IMR-90 (cell line): ENCODE data around the gene RETREG1. TPM values are rescaled to one million over a fixed set of nuclear protein-coding genes. Genes with fewer than 3 reads are reported as not detected.

Experiments used
- ATAC-seq: fragments of 200-7000 bp; cut with Tn5 transposase; 2 replicates; pipeline ENCODE4 v1.9.1; 2020; ENCODE audit warnings: low read depth, mild to moderate bottlenecking, moderate library complexity
- BruUV-seq: library from RNA; stranded (reverse); fragments of 400-500 nt; replicated peaks from 2 replicates; lab custom pipeline; 2021; lab: Mats Ljungman, UMichigan
- CTCF ChIA-PET: fragments of 300-600 bp; formaldehyde crosslinking; extraction: SDS; loops from one replicate; lab custom pipeline; 2021; ENCODE audit warnings: antibody characterized with exemption; lab: Yijun Ruan, JAX
- POLR2A ChIA-PET: fragments of 300-600 bp; sonication (Branson Sonifier 250); formaldehyde crosslinking; loops from one replicate; lab custom pipeline; 2022; ENCODE audit warnings: antibody characterized with exemption; ENCODE audit not compliant: unreplicated experiment; lab: Charles Lee
- DNase-seq: peaks from one replicate; pipeline ENCODE4 v3.0.0; 2013
- H2AFZ ChIP-seq: replicated peaks from 2 replicates; pipeline ENCODE3; 2013; ENCODE audit warnings: low read length, mild to moderate bottlenecking; ENCODE audit not compliant: poor library complexity
- H2AK5ac ChIP-seq: 2 replicates; pipeline ENCODE4 v1.6.1; 2013; ENCODE audit warnings: low read depth, low read length, inconsistent platforms
- H2AK9ac ChIP-seq: replicated peaks from 2 replicates; pipeline ENCODE3; 2013; ENCODE audit warnings: mild to moderate bottlenecking, low read depth, low read length, moderate library complexity; ENCODE audit not compliant: poor library complexity
- H2BK120ac ChIP-seq: 2 replicates; pipeline ENCODE4 v1.6.1; 2013; ENCODE audit warnings: low read depth, low read length, inconsistent platforms
- H2BK15ac ChIP-seq: 3 replicates; pipeline ENCODE4 v1.6.1; 2013; ENCODE audit warnings: low read depth, low read length, inconsistent platforms
- H2BK20ac ChIP-seq: 2 replicates; pipeline ENCODE4 v1.6.1; 2013; ENCODE audit warnings: low read depth, mild to moderate bottlenecking, inconsistent platforms, low read length, moderate library complexity
- H2BK5ac ChIP-seq: 2 replicates; pipeline ENCODE4 v1.6.1; 2013; ENCODE audit warnings: mild to moderate bottlenecking, low read depth, low read length, inconsistent platforms; ENCODE audit not compliant: poor library complexity, severe bottlenecking
- H3K14ac ChIP-seq: replicated peaks from 2 replicates; pipeline ENCODE4 v1.6.1; 2013; ENCODE audit warnings: low read depth, low read length, inconsistent platforms
- H3K18ac ChIP-seq: 2 replicates; pipeline ENCODE4 v1.6.1; 2013; ENCODE audit warnings: low read depth, low read length, control low read depth
- H3K23ac ChIP-seq: 2 replicates; pipeline ENCODE4 v1.6.1; 2013; ENCODE audit warnings: low read depth, low read length, inconsistent platforms
- H3K27ac ChIP-seq: 2 replicates; pipeline ENCODE4 v1.5.1; 2013; ENCODE audit warnings: mild to moderate bottlenecking, control low read depth, low read length; ENCODE audit not compliant: insufficient read depth
- H3K27me3 ChIP-seq: 2 replicates; pipeline ENCODE4 v1.6.1; 2013; ENCODE audit warnings: low read length; ENCODE audit not compliant: control insufficient read depth, insufficient read depth
- H3K36me3 ChIP-seq: 2 replicates; pipeline ENCODE4 v1.6.1; 2013; ENCODE audit warnings: low read length, mixed read lengths; ENCODE audit not compliant: control insufficient read depth, insufficient read depth
- H3K4ac ChIP-seq: 2 replicates; pipeline ENCODE4 v1.6.1; 2013; ENCODE audit warnings: low read depth, low read length, inconsistent platforms
- H3K4me1 ChIP-seq: 2 replicates; pipeline ENCODE4 v1.6.1; 2013; ENCODE audit warnings: low read length, mixed read lengths; ENCODE audit not compliant: control insufficient read depth, insufficient read depth
- H3K4me2 ChIP-seq: 2 replicates; pipeline ENCODE4 v1.6.1; 2013; ENCODE audit warnings: low read depth, mild to moderate bottlenecking, control low read depth, low read length, moderate library complexity
- H3K4me3 ChIP-seq: 2 replicates; pipeline ENCODE4 v1.5.1; 2013; ENCODE audit warnings: low read depth, mild to moderate bottlenecking, control low read depth, low read length, moderate library complexity; ENCODE audit not compliant: insufficient read depth
- H3K56ac ChIP-seq: 2 replicates; pipeline ENCODE4 v1.6.1; 2013; ENCODE audit warnings: low read length, inconsistent platforms; ENCODE audit not compliant: insufficient read depth; ENCODE audit errors: extremely low read depth
- H3K79me1 ChIP-seq, 2 experiments: 2 replicates each; pipeline ENCODE4 v1.6.1; 2013; ENCODE audit warnings: low read length in 2 of 2, inconsistent platforms in 1 of 2, low read depth in 1 of 2
- H3K9ac ChIP-seq: 2 replicates; pipeline ENCODE4 v1.6.1; 2013; ENCODE audit warnings: low read depth, low read length, control low read depth
- H3K9me1 ChIP-seq: 2 replicates; pipeline ENCODE4 v1.6.1; 2013; ENCODE audit warnings: low read length, inconsistent platforms; ENCODE audit not compliant: insufficient read depth
- H3K9me3 ChIP-seq: 2 replicates; pipeline ENCODE4 v1.6.1; 2013; ENCODE audit warnings: low read length; ENCODE audit not compliant: control insufficient read depth, insufficient read depth
- H4K20me1 ChIP-seq: 2 replicates; pipeline ENCODE4 v1.6.1; 2013; ENCODE audit warnings: low read length, inconsistent platforms; ENCODE audit not compliant: insufficient read depth
- H4K5ac ChIP-seq: 2 replicates; pipeline ENCODE4 v1.6.1; 2013; ENCODE audit warnings: mild to moderate bottlenecking, low read depth, low read length, control low read depth
- H4K8ac ChIP-seq, 2 experiments: 2 replicates each; pipeline ENCODE4 v1.6.1; 2013; ENCODE audit warnings: low read depth in 2 of 2, low read length in 2 of 2, control low read depth in 1 of 2, inconsistent platforms in 1 of 2
- H4K91ac ChIP-seq: 2 replicates; pipeline ENCODE4 v1.6.1; 2013; ENCODE audit warnings: low read depth, low read length, inconsistent platforms; ENCODE audit not compliant: insufficient read depth
- MAFK ChIP-seq: IDR thresholded peaks from 2 replicates; pipeline ENCODE4 v1.6.1; 2012; ENCODE audit warnings: low read depth, low read length, improper control_type of control experiment
- RFX5 ChIP-seq: IDR thresholded peaks from 2 replicates; pipeline ENCODE4 v1.8.0; 2012; ENCODE audit warnings: low read depth, mild to moderate bottlenecking, low read length, moderate library complexity
- WGBS, 2 experiments: methylation state at CpG; one replicate each; pipeline versions ENCODE4 v1.1.5 to v1.1.7; 2013; ENCODE audit warnings: missing lambda C conversion rate in 2 of 2; ENCODE audit not compliant: insufficient read length in 1 of 2; ENCODE audit errors: extremely low coverage in 2 of 2; 5-methylcytosine and 5-hydroxymethylcytosine counted together
- dilution Hi-C: fragments of 300-500 bp; cut with HindIII; formaldehyde crosslinking; loops from one replicate; pipeline ENCODE4 v1.14.3; 2018; ENCODE audit warnings: low sequenced_read_pairs; ENCODE audit not compliant: unreplicated experiment
- in situ Hi-C: fragments of 300-500 bp; cut with MboI; formaldehyde crosslinking; loops from 3 replicates; pipeline ENCODE4 v1.14.3; 2019; ENCODE audit warnings: low sequenced_read_pairs, inconsistent platforms, mixed read lengths
- intact Hi-C: fragments of 100-400 bp; cut with micrococcal nuclease; formaldehyde crosslinking; loops from 2 replicates; pipeline ENCODE4 v1.10.0; 2022
- polyA plus RNA-seq, 3 experiments: library from polyadenylated mRNA; depleted of rRNA; stranded (reverse); fragments of >200 nt; gene quantifications; 2 replicates each; pipeline ENCODE4 v1.2.3, GENCODE V29; 2012; ENCODE audit warnings: low replicate concordance in 1 of 3
- total RNA-seq: library from RNA; depleted of rRNA; stranded (reverse); fragments of >200 nt; gene quantifications from 2 replicates; pipeline ENCODE4 v1.2.3, GENCODE V29; 2012

RETREG1 gene
- total and polyA plus RNA-seq, 2 of the 4 experiments (the other 2 are of a cell fraction), result not detected

DNA sequence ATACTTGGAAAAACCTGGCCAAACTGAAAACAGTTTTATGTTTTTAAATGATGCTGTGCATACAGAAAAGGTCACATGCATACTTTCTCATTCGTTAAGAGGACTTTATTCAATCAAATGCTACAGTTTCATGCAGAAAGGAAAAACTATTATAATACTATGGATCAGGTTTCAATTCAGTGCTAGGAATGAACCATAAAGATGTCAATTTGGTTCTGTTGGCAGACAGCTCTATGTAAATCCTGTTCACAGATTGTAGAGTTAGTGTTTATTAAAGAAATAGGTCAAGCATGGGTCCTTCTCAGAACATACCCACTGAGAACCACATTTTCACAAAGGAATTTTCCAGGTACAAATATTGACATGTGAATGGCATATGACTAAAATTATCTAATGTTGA is 57.1 kb downstream of the RETREG1 start:
- WGBS, 2 experiments, result no CpG with 5 or more reads among the region's 1 CpG
- no peaks in the 10 kb centered on the region for H3K36me3 ChIP-seq
- peaks cover 9% of the 10 kb centered on the region for H3K27me3 ChIP-seq
- ATAC-seq, result no peak
- no peak overlapping the region for H3K4me2 ChIP-seq
- in situ Hi-C loops, result no loop called here
- no peak for DNase-seq
- H4K5ac ChIP-seq, result no peak overlapping the region
- H3K9ac ChIP-seq, result no peak overlapping the region
- no peaks in the 10 kb centered on the region for H3K4me1 ChIP-seq
- intact Hi-C loops, result no loop called here
- no peak overlapping the region for H2AK5ac ChIP-seq
- POLR2A ChIA-PET, result no interaction called here
- H3K14ac ChIP-seq, result no peak overlapping the region
- H4K91ac ChIP-seq, result no peak overlapping the region
- no peak overlapping the region for H4K8ac ChIP-seq
- no peaks in the 10 kb centered on the region for H3K79me1 ChIP-seq
- dilution Hi-C loops, result no loop called here
- no peak overlapping the region for H2BK15ac ChIP-seq
- TF ChIP-seq MAFK (no peak), RFX5 (no peak)
- no peak overlapping the region for H3K4me3 ChIP-seq
- H2BK5ac ChIP-seq, result no peak overlapping the region
- no TSS peak for BruUV-seq
- H3K56ac ChIP-seq, result no peak overlapping the region
- no peak overlapping the region for H2AK9ac ChIP-seq
- H3K18ac ChIP-seq, result no peak overlapping the region
- no peak overlapping the region for H3K27ac ChIP-seq
- H2AFZ ChIP-seq, result no peak overlapping the region
- CTCF ChIA-PET, result interaction anchor here (2.1 kb wide), 1 partner anchor 9 kb away, joined by 8 read pairs; no protein-coding TSS in a partner anchor
- no peaks in the 10 kb centered on the region for H3K9me3 ChIP-seq
- H3K9me1 ChIP-seq, result no peaks in the 10 kb centered on the region
- no peaks in the 10 kb centered on the region for H4K20me1 ChIP-seq
- H2BK120ac ChIP-seq, result no peak overlapping the region
- H2BK20ac ChIP-seq, result no peak overlapping the region
- H3K4ac ChIP-seq, result no peak overlapping the region
- no peak overlapping the region for H3K23ac ChIP-seq
